DOHH2 (cell line): ENCODE results near the gene RAC2.

Source experiments
- CTCF ChIP-seq: fragments of 200-600 bp; sonication (generic); IDR thresholded peaks from one replicate; pipeline ENCODE4 v1.5.1; 2014; ENCODE audit warnings: antibody characterized with exemption, mild to moderate bottlenecking, low read depth, low read length; ENCODE audit not compliant: poor library complexity, severe bottlenecking
- EZH2phosphoT487 ChIP-seq: fragments of 200-600 bp; sonication (generic); IDR thresholded peaks from 2 replicates; pipeline ENCODE4 v1.6.1; 2017; ENCODE audit warnings: borderline replicate concordance, mild to moderate bottlenecking, antibody characterized with exemption, low read length, moderate library complexity, mixed read lengths

GRCh38 chr22:37273126-37273845 lies 29.2 kb upstream of the RAC2 start:
- TF ChIP-seq CTCF (no peak), EZH2phosphoT487 (no peak)
